Measurements from ENCODE around the gene SPEM3. TPM values are rescaled to one million over a fixed set of nuclear protein-coding genes. Genes with fewer than 3 reads are reported as not detected.

SPEM3 gene
- polyA plus RNA-seq, 2 of the 4 experiments (the other 2 are of a cell fraction) = not detected

DNA sequence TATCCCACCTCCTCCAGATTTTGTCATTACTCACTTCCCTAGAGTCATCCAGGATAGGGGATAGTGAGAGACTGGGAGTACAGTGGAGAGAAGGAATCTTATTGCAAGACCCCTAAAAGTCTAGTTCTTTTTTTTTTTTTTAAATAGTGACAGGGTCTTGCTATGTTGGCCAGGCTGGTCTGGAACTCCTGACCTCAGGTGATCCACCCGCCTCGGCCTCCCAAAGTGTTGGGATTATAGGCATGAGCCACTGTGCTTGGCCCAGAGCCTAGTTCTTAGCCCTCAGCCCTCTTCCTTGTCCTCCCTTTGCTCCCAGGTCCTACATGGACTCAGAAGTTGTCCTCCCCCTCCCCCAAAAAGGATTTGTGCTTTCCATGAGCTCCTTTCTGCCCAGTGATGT is 13.5 kb downstream of the SPEM3 start:
- no peak for FAIRE-seq
- ChIA-PET POLR2A (interaction anchor here (1.1 to 1.4 kb wide), 2 partner anchors 37 to 38 kb away, joined by 3 to 4 read pairs; partner anchors contain the start of genes TMEM256 and ZBTB4), CTCF (interaction anchor here (1.1 to 17.0 kb wide), 10 partner anchors 11 to 245 kb away, joined by 3 to 342 read pairs (median 6); partner anchors contain the start of genes CHRNB1, KCTD11, TMEM256 and TMEM95)
- no peaks in the 10 kb centered on the region for H3K9me3 ChIP-seq
- no peak for DNase-seq (ENCODE audit: low read depth in 1 of 2, low spot score in 1 of 2)
- 80% methylated on average over 2 of the region's 2 CpGs for WGBS (ENCODE audit: missing lambda C conversion rate)
- no peak overlapping the region for H3K4me2 ChIP-seq
- H3K4me1 ChIP-seq = peaks cover 36% of the 10 kb centered on the region
- no peak overlapping the region for H3K4me3 ChIP-seq
- no peak for ATAC-seq
- TF ChIP-seq, protein P1, sequence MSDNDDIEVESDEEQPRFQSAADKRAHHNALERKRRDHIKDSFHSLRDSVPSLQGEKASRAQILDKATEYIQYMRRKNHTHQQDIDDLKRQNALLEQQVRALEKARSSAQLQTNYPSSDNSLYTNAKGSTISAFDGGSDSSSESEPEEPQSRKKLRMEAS (IDR thresholded peaks at IDR 0.05) = no peak
- TF ChIP-seq EP300 (IDR thresholded peaks at IDR 0.05) (no peak), MAFK (IDR thresholded peaks at IDR 0.05; ENCODE audit: partially characterized antibody) (no peak), ZC3H11A (IDR thresholded peaks at IDR 0.05) (no peak), CBX2 (IDR thresholded peaks at IDR 0.05; ENCODE audit: borderline replicate concordance, low read depth) (no peak), SMC3 (IDR thresholded peaks at IDR 0.05) (no peak)
- TF ChIP-seq, protein P2, sequence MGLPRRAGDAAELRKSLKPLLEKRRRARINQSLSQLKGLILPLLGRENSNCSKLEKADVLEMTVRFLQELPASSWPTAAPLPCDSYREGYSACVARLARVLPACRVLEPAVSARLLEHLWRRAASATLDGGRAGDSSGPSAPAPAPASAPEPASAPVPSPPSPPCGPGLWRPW (IDR thresholded peaks at IDR 0.05) = no peak
- TF ChIP-seq, protein P3, sequence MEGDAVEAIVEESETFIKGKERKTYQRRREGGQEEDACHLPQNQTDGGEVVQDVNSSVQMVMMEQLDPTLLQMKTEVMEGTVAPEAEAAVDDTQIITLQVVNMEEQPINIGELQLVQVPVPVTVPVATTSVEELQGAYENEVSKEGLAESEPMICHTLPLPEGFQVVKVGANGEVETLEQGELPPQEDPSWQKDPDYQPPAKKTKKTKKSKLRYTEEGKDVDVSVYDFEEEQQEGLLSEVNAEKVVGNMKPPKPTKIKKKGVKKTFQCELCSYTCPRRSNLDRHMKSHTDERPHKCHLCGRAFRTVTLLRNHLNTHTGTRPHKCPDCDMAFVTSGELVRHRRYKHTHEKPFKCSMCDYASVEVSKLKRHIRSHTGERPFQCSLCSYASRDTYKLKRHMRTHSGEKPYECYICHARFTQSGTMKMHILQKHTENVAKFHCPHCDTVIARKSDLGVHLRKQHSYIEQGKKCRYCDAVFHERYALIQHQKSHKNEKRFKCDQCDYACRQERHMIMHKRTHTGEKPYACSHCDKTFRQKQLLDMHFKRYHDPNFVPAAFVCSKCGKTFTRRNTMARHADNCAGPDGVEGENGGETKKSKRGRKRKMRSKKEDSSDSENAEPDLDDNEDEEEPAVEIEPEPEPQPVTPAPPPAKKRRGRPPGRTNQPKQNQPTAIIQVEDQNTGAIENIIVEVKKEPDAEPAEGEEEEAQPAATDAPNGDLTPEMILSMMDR (IDR thresholded peaks at IDR 0.05) = no peak
- H3K27ac ChIP-seq = no peak overlapping the region

DNA sequence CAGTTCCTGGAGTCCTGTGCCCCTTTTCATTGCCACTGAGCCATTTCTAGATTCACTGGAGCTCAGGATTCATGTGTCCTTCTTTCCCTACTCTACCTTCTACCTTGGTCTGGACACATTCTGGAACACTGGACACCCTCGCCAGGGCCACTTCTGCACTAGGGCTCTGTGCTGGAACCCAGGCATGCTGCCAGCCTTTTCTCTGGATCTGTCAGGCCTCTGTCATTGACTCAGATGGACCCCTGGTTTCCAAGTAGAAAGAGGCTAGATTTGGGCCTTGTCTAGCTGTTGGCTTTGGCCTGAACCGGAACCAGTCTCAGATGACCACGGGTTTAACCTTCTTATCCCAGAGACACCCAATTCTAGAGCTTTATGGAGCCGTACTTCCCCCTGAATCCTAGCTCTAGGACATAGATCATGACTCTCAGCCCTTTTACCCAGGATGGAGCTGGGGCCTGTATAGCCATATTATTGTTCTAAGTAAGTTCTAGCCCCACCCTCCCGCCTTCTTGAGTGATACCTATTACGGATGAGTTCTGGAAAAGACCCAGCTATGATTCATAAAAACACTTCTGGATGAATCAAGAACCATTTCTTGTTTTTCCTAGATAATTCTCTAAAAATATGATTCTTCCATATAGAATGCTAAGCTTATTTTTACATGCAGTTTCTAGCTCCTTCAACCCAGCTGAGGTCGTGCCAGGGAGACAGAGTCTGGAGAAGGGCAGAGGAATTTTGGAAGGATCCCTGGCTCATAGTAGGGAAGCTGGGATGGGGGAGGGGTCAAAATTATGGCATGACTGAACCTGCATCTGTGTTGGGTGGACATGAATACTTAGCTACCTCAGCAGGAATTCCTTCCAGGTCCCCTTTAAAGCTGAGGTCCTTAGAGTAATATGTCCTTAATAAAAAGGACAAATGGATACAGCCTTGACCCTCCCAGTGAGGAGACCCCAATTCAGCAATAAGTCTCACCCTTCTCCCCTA is 15.1 kb downstream of the SPEM3 start:
- POLR2A ChIA-PET = interaction anchor here (0.6 to 2.7 kb wide), 6 partner anchors 9 to 83 kb away, joined by 3 to 8 read pairs (median 4); partner anchors contain the start of genes PLSCR3, POLR2A, TMEM102 and TMEM256
- no peak overlapping the region for H3K27ac ChIP-seq
- no peak for TF ChIP-seq ZSCAN20 (CRISPR knock-in tag; IDR thresholded peaks at IDR 0.05)
- no peak for TF ChIP-seq ZNF302 (CRISPR knock-in tag; IDR thresholded peaks at IDR 0.05)
- no peak for TF ChIP-seq JUNB (IDR thresholded peaks at IDR 0.05)
- TF ChIP-seq SMC3 (IDR thresholded peaks at IDR 0.05) = no peak
- TF ChIP-seq TP53 (CRISPR knock-in tag; IDR thresholded peaks at IDR 0.05) = no peak
- no peak for TF ChIP-seq EP300 (IDR thresholded peaks at IDR 0.05)
- TF ChIP-seq, protein P4, sequence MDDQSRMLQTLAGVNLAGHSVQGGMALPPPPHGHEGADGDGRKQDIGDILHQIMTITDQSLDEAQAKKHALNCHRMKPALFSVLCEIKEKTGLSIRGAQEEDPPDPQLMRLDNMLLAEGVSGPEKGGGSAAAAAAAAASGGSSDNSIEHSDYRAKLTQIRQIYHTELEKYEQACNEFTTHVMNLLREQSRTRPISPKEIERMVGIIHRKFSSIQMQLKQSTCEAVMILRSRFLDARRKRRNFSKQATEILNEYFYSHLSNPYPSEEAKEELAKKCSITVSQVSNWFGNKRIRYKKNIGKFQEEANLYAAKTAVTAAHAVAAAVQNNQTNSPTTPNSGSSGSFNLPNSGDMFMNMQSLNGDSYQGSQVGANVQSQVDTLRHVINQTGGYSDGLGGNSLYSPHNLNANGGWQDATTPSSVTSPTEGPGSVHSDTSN (IDR thresholded peaks at IDR 0.05) = no peak
- TF ChIP-seq, protein P3 (IDR thresholded peaks at IDR 0.05) = no peak
- TF ChIP-seq POLR2AphosphoS2 (conservative IDR thresholded peaks at IDR 0.05; ENCODE audit: low read length) = no peak
- no peak for TF ChIP-seq RNF2 (IDR thresholded peaks at IDR 0.05; ENCODE audit: borderline replicate concordance, low read depth)
- TF ChIP-seq MAZ (IDR thresholded peaks at IDR 0.05; ENCODE audit: borderline replicate concordance, low read depth, low read length) = no peak
- TF ChIP-seq EHF (CRISPR knock-in tag; IDR thresholded peaks at IDR 0.05) = no peak
- no peak for TF ChIP-seq TFCP2L1 (CRISPR knock-in tag; IDR thresholded peaks at IDR 0.05)
- TF ChIP-seq POLR2A (IDR thresholded peaks at IDR 0.05; ENCODE audit: low read length) = no peak
- TF ChIP-seq, protein P2 (IDR thresholded peaks at IDR 0.05) = no peak
- TF ChIP-seq JUN (IDR thresholded peaks at IDR 0.05) = no peak
- no peak for TF ChIP-seq RARB (CRISPR knock-in tag; IDR thresholded peaks at IDR 0.05)
- H3K4me1 ChIP-seq = peaks cover 31% of the 10 kb centered on the region
- WGBS (ENCODE audit: missing lambda C conversion rate) = 70% methylated on average over 7 of the region's 7 CpGs
- ATAC-seq (no peak), FAIRE-seq (no peak), DNase-seq (ENCODE audit: low read depth in 1 of 2, low spot score in 1 of 2) (no peak)
- H3K9me3 ChIP-seq = no peaks in the 10 kb centered on the region
- no peak overlapping the region for H3K4me3 ChIP-seq
- no peak overlapping the region for H3K4me2 ChIP-seq
- CTCF ChIA-PET = interaction anchor here (0.8 to 30.1 kb wide), 7 partner anchors 2 to 117 kb away, joined by 3 to 342 read pairs (median 24); partner anchors contain the start of genes CHRNB1, FGF11, KCTD11 and SENP3

Data from A549 (cell line).